ENCODE measurements around the gene IL17F. TPM values are rescaled to one million over a fixed set of nuclear protein-coding genes. Genes with fewer than 3 reads are reported as not detected.

Gene IL17F
- total and polyA plus RNA-seq, 2 donors (not counting 1 experiment from before 2014, with no cell fraction given), result not detected

GRCh38 chr6:52216932-52217575 lies 27.2 kb downstream of the IL17F start:
- no peak overlapping the region for H3K4me3 ChIP-seq (replicated peaks in 1 of 4; ENCODE audit: control extremely low read depth in 1 of 4, insufficient read depth in 1 of 4, low read depth in 3 of 4, low read length in 4 of 4)
- no peak overlapping the region for H2AFZ ChIP-seq (ENCODE audit: low read length)
- TF ChIP-seq CTCF (conservative IDR thresholded peaks at IDR 0.05 in 1 of 2, IDR thresholded peaks at IDR 0.05 in 1 of 2; ENCODE audit: low read depth in 1 of 2, low read length in 2 of 2), result no peak
- TF ChIP-seq EZH2 (IDR thresholded peaks at IDR 0.05; ENCODE audit: low read length, missing control alignments), result no peak
- no peaks in the 10 kb centered on the region for H4K20me1 ChIP-seq (ENCODE audit: control insufficient read depth, extremely low read depth, insufficient read depth, low read length)
- H3K4me2 ChIP-seq (ENCODE audit: extremely low read depth, insufficient read depth, low read length), result no peak overlapping the region
- no peak overlapping the region for H3K9ac ChIP-seq (ENCODE audit: insufficient read depth, low read length)
- peaks cover 6% of the 10 kb centered on the region for H3K27me3 ChIP-seq (ENCODE audit: control insufficient read depth, insufficient read depth, low read length)
- H3K4me1 ChIP-seq (ENCODE audit: control insufficient read depth, extremely low read depth, insufficient read depth, low read length), result no peaks in the 10 kb centered on the region
- H3K27ac ChIP-seq (ENCODE audit: insufficient read depth, low read length), result no peak overlapping the region
- H3K9me3 ChIP-seq (ENCODE audit: control insufficient read depth, insufficient read depth, low read depth, low read length), result no peaks in the 10 kb centered on the region
- no peaks in the 10 kb centered on the region for H3K36me3 ChIP-seq (ENCODE audit: control insufficient read depth, insufficient read depth, low read length)
- no peak for DNase-seq (ENCODE audit: low read depth in 2 of 2)
- H3K79me2 ChIP-seq (ENCODE audit: control insufficient read depth, insufficient read depth, low read length), result no peaks in the 10 kb centered on the region

GRCh38 chr6:52215787-52216186 lies 28.5 kb downstream of the IL17F start:
- no peak overlapping the region for H2AFZ ChIP-seq (ENCODE audit: low read length)
- peaks cover 6% of the 10 kb centered on the region for H3K27me3 ChIP-seq (ENCODE audit: control insufficient read depth, insufficient read depth, low read length)
- no peak overlapping the region for H3K9ac ChIP-seq (ENCODE audit: insufficient read depth, low read length)
- H3K4me3 ChIP-seq (replicated peaks in 1 of 4; ENCODE audit: control extremely low read depth in 1 of 4, insufficient read depth in 1 of 4, low read depth in 3 of 4, low read length in 4 of 4), result no peak overlapping the region
- no peak for DNase-seq (ENCODE audit: low read depth in 2 of 2)
- no peaks in the 10 kb centered on the region for H3K79me2 ChIP-seq (ENCODE audit: control insufficient read depth, insufficient read depth, low read length)
- TF ChIP-seq EZH2 (IDR thresholded peaks at IDR 0.05; ENCODE audit: low read length, missing control alignments) (no peak), CTCF (conservative IDR thresholded peaks at IDR 0.05 in 1 of 2, IDR thresholded peaks at IDR 0.05 in 1 of 2; ENCODE audit: low read depth in 1 of 2, low read length in 2 of 2) (no peak)
- H3K4me1 ChIP-seq (ENCODE audit: control insufficient read depth, extremely low read depth, insufficient read depth, low read length), result no peaks in the 10 kb centered on the region
- no peaks in the 10 kb centered on the region for H4K20me1 ChIP-seq (ENCODE audit: control insufficient read depth, extremely low read depth, insufficient read depth, low read length)
- H3K27ac ChIP-seq (ENCODE audit: insufficient read depth, low read length), result no peak overlapping the region
- H3K36me3 ChIP-seq (ENCODE audit: control insufficient read depth, insufficient read depth, low read length), result no peaks in the 10 kb centered on the region
- no peaks in the 10 kb centered on the region for H3K9me3 ChIP-seq (ENCODE audit: control insufficient read depth, insufficient read depth, low read depth, low read length)
- H3K4me2 ChIP-seq (ENCODE audit: extremely low read depth, insufficient read depth, low read length), result no peak overlapping the region

- Histone ChIP-seq H3K27me3 (ENCODE audit: control insufficient read depth, insufficient read depth, low read length) (peaks cover 6% of the 10 kb centered on the region), H3K4me1 (ENCODE audit: control insufficient read depth, extremely low read depth, insufficient read depth, low read length) (no peaks in the 10 kb centered on the region), H4K20me1 (ENCODE audit: control insufficient read depth, extremely low read depth, insufficient read depth, low read length) (no peaks in the 10 kb centered on the region), H3K79me2 (ENCODE audit: control insufficient read depth, insufficient read depth, low read length) (no peaks in the 10 kb centered on the region), H3K9ac (ENCODE audit: insufficient read depth, low read length) (no peak overlapping the region), H2AFZ (ENCODE audit: low read length) (no peak overlapping the region), H3K36me3 (ENCODE audit: control insufficient read depth, insufficient read depth, low read length) (no peaks in the 10 kb centered on the region), H3K27ac (ENCODE audit: insufficient read depth, low read length) (no peak overlapping the region), H3K4me2 (ENCODE audit: extremely low read depth, insufficient read depth, low read length) (no peak overlapping the region), H3K4me3 (replicated peaks in 1 of 4; ENCODE audit: control extremely low read depth in 1 of 4, insufficient read depth in 1 of 4, low read depth in 3 of 4, low read length in 4 of 4) (no peak overlapping the region), H3K9me3 (ENCODE audit: control insufficient read depth, insufficient read depth, low read depth, low read length) (no peaks in the 10 kb centered on the region)
- no peak for DNase-seq (ENCODE audit: low read depth in 2 of 2)
- TF ChIP-seq EZH2 (IDR thresholded peaks at IDR 0.05; ENCODE audit: low read length, missing control alignments) (no peak), CTCF (conservative IDR thresholded peaks at IDR 0.05 in 1 of 2, IDR thresholded peaks at IDR 0.05 in 1 of 2; ENCODE audit: low read depth in 1 of 2, low read length in 2 of 2) (no peak)
Observed at GRCh38 chr6:52213127-52213526, 31.2 kb downstream of the IL17F start.
